NCI-H1105 treated with DMSO at 0.1 percent for 48 hours (cell line): ENCODE measurements around the gene NAA15.
"Not testable (repeated sequence)": the region's sequence is repeated elsewhere in the genome, so short reads cannot be mapped to it uniquely, and the experiment has no call there.

Experiments used
- DNase-seq: peaks from one replicate; lab custom pipeline; 2025; lab: John Stamatoyannopoulos, UW

The NAA15 gene

DNA sequence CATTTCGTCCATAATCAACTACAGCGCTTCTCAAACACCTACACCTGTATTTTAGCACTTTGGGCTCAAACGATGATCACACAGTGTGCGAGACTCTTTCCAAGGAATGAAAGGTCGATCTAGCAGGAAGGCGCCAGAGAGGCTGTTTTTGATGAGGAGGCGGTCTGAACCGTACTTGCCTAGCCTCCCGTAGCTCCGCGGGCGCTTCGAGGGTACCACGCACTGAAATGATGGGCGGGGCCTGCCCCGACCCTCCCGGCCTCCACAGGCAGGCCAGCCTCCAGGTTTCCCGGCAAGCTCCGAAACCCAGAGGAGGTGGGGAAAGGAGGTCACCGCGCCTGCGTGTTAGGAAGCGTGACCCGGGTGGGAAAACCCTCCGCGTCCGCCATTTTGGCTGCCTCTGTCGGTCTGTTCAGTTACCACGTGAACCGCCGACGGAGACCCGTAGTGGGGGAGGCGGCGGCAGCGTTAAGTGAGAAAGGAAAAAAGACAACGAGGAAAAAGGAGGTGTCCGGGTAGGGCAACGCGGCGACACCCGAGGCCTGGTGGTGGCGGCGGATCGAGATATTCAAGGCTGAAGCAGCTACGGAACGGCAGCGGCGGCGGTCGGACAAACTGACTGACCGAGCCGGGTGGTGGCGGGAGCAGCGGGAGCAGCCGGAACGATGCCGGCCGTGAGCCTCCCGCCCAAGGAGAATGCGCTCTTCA is at the start of gene NAA15:
TSS of gene NAA15 (plus strand) at position 393 of the 708 bp plus-strand sequence. CDS start at position 666, 273 bp downstream.
- peak; percentile 92 for DNase-seq

GRCh38 chr4:139253046-139253445 is 48.3 kb upstream of the NAA15 start:
- no peak for DNase-seq

GRCh38 chr4:139253713-139254112 is 47.6 kb upstream of the NAA15 start:
- DNase-seq: no peak

DNA sequence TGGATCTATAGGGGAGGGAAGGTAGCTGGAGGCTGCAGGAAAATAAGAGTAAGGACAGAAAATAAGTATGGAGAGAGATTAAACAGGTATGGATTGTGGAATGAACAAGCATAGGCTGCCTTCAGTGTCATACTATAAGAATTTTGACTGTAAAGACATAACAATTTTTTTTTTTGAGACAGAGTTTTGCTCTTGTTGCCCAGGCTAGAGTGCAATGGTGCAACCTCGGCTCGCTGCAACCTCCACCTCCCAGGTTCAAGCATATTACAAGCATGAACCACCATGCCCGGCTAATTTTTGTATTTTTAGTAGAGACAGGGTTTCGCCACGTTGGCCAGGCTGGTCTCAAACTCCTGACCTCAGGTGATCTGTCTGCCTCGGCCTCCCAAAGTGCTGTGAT is 45.7 kb upstream of the NAA15 start:
- DNase-seq: not testable (repeated sequence)

DNA sequence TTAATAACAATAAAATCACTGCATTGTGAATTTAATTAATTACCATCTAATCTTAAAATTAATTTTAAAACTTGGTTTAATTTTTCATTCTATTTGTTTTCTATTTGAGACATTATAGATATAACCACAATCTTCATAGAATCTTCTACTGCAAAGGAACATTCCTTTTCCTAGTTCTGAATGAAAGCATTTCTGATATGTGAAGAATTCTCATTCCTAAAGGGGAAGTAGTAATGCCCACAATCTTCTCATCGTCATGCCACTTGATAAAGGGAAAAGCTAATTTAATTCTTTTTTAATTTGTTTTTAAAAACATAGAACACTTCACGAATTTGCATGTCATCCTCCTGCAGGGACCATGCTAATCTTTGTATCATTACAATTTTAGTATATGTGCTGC is 45.0 kb upstream of the NAA15 start:
- no peak for DNase-seq

DNA sequence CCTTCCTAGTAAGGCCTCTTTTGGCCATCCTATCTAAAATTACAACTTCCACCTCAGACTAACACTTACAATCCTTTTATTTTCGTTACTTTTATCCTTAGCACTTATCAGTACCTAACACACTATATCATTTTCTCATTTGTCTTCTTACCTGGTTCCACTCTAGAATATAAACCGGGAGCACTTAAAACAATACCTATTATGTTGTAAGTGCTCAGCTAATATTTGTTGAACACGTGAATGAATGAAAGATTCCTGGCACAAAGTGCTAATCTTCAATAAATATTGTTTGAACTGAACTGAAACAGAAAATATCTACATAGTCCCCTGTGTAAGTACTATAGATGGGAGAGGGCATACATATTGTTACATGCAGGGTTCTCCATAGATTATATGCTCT is 35.7 kb upstream of the NAA15 start:
- no peak for DNase-seq

GRCh38 chr4:139266208-139266582 is 35.1 kb upstream of the NAA15 start:
- no peak for DNase-seq

DNA sequence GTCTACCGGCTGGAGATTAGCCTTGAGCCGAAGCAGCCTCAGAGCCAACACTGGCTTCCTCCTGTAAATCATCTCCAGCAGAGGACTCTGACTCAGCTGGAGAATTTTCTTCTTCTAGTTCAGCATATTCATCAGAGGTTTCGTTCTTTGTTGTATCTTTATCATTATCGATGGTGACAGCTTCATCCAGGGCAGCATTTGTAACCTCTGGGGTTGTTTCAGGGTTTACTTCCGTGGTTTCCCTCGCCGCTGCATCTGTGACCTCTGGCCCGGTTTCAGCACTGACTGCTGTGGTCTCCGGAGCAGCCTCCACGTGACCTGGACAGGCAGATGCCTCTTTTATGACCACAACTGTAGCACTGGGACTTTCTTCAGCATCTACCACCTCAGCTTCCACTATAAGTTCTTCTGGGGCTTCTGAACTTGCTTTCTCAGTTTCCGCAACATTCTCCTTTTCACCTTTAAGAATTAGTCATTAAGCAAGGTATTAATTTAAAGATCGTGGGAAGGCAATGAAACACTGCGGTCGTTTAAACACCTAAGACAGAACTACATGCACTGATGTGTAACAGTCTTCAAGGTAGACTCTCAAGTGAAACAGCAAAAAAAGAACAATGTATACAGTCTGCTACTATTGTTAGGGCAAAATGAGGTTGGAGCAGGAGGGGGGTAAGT is 34.6 kb upstream of the NAA15 start:
- DNase-seq: no peak

GRCh38 chr4:139267301-139267700 is 34.0 kb upstream of the NAA15 start:
- no peak for DNase-seq

DNA sequence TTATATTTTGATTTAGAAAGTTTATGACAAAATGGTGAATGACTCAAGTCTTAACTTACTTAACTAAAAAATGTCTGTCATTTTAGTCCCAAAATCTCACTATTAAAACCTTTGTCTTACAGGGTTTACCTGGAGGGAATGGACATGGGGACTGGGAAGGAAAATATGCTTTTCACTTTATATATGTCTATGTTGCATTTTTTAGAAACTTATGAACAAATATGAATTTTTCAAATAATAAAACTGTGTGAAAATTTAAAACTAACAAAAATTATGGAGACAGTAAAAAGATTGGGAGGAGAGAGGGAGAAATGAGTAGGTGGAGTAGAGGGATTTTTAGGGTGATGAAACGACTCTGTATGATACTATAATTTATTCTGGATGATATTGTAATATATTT is 27.5 kb upstream of the NAA15 start:
- no peak for DNase-seq

GRCh38 chr4:139274790-139275189 is 26.5 kb upstream of the NAA15 start:
- DNase-seq: no peak

- no peak for DNase-seq
Observed at GRCh38 chr4:139275281-139275735, 26.0 kb upstream of the NAA15 start.

GRCh38 chr4:139278485-139278884 is 22.8 kb upstream of the NAA15 start:
- no peak for DNase-seq

- DNase-seq: peak; percentile 15
Observed at GRCh38 chr4:139278912-139279759, 22.2 kb upstream of the NAA15 start.

- peak; percentile 24 for DNase-seq
Observed at GRCh38 chr4:139279760-139280620, 21.3 kb upstream of the NAA15 start, which contains the start of gene MGARP. MGARP (minus strand) TSS chr4:139280225; CDS start chr4:139280158, 67 bp downstream.

GRCh38 chr4:139282065-139282720 is 19.1 kb upstream of the NAA15 start:
- DNase-seq: no peak

DNA sequence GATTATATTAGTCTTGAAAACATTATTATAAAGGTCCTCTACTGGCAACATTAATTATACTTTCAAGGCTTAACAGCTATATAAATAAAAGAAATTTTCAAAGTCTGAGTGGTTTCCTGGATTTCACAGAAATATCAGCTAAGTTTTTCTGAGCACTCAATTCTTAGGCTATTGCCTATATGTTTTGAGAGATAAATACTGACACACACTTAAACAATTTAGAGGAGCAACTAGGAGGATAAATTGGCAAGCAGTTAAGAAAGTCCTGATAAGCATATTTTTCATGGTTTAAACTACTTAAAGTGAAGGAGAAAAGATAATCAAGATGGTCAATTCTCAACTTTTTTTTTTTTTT is 18.6 kb upstream of the NAA15 start:
- no peak for DNase-seq

DNA sequence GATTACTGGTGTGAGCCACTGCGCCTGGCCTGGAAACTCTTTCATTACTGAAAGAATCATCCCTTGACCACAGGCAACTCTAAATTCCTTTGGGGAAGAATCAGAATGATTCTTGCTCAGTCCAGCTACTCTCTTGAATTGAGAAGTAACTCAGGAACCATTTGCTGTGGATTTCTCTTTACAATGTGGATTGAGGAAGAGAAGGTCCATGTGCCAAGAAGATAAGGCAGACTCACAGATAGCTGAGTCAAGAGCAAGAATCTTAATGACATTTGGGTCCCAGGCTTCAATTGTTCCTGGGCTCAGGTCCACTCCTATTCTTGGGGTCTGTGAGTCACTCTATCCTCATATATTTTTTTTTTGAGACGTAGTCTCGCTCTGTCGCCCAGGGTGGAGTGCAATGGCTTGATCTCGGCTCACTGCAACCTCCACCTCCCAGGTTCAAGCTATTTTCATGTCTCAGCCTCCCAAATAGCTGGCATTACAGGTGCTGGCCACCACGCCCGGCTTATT is 15.1 kb upstream of the NAA15 start:
- DNase-seq: no peak

GRCh38 chr4:139295206-139295941 is 5.9 kb upstream of the NAA15 start:
- peak; percentile 70 for DNase-seq

DNA sequence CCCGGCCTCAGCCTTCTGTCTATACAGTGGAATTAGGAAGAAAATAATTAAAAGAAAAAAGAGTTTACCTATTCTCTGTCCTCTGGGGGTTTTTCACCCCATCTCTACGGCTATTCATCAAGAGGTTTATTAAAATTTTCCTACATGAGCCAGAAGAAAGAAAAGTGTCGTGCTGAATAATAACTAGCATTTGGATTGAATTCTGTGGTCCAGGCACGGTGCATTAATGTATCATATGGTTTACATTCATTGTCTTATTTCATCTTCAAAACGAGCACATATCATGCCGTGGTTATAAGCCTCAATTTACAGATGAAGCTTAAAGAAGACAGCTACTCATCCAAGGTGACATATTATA is 5.4 kb upstream of the NAA15 start:
- no peak for DNase-seq
